Parathyroid adenoma (tissue), 2 donors: ENCODE results near the gene RFTN1.
A peak's percentile ranks its signal among the peaks of the same experiment; 100 is the strongest.

Source experiments
- H2AFZ ChIP-seq: fragments of 300-600 bp; sonication (generic); one replicate; pipeline ENCODE4 v1.7.0; 2017; ENCODE audit warnings: antibody characterized with exemption, mild to moderate bottlenecking
- H3K27ac ChIP-seq: fragments of 300-600 bp; sonication (generic); one replicate; pipeline ENCODE4 v1.7.0; 2017
- H3K27me3 ChIP-seq: fragments of 300-600 bp; sonication (generic); one replicate; pipeline ENCODE4 v1.7.0; 2017; ENCODE audit warnings: low read length; ENCODE audit not compliant: control insufficient read depth, insufficient read depth
- H3K36me3 ChIP-seq: fragments of 300-600 bp; sonication (generic); one replicate; pipeline ENCODE4 v1.7.0; 2017; ENCODE audit warnings: low read length; ENCODE audit not compliant: control insufficient read depth, insufficient read depth
- H3K4me1 ChIP-seq: fragments of 300-600 bp; sonication (generic); one replicate; pipeline ENCODE4 v1.7.0; 2017; ENCODE audit warnings: control low read depth
- H3K4me2 ChIP-seq: fragments of 300-600 bp; sonication (generic); one replicate; pipeline ENCODE4 v1.7.0; 2017; ENCODE audit warnings: low read length
- H3K4me3 ChIP-seq: fragments of 300-600 bp; sonication (generic); one replicate; pipeline ENCODE4 v1.7.0; 2017; ENCODE audit warnings: low read depth, low read length
- H3K79me2 ChIP-seq: fragments of 300-600 bp; sonication (generic); one replicate; pipeline ENCODE4 v1.7.0; 2017; ENCODE audit warnings: control low read depth
- H3K9ac ChIP-seq: fragments of 300-600 bp; sonication (generic); one replicate; pipeline ENCODE4 v1.7.0; 2017; ENCODE audit warnings: mild to moderate bottlenecking
- H3K9me3 ChIP-seq: fragments of 300-600 bp; sonication (generic); one replicate; pipeline ENCODE4 v1.7.0; 2017; ENCODE audit warnings: low read length; ENCODE audit not compliant: control insufficient read depth
- TF ChIP-seq, protein P1 (sequence below): fragments of 300-600 bp; sonication (generic); IDR thresholded peaks from one replicate; pipeline ENCODE4 v1.7.0; 2017; ENCODE audit warnings: antibody characterized with exemption, mild to moderate bottlenecking
- donor health status: primary hyperparathyroidism.

RFTN1 gene

GRCh38 chr3:16515885-16516420 is 2.5 kb upstream of the RFTN1 start:
- no peak overlapping the region for H3K4me2 ChIP-seq
- H3K79me2 ChIP-seq: no peaks in the 10 kb centered on the region
- H2AFZ ChIP-seq: no peak overlapping the region
- no peak overlapping the region for H3K4me3 ChIP-seq
- H3K4me1 ChIP-seq: no peaks in the 10 kb centered on the region
- TF ChIP-seq, protein P1, sequence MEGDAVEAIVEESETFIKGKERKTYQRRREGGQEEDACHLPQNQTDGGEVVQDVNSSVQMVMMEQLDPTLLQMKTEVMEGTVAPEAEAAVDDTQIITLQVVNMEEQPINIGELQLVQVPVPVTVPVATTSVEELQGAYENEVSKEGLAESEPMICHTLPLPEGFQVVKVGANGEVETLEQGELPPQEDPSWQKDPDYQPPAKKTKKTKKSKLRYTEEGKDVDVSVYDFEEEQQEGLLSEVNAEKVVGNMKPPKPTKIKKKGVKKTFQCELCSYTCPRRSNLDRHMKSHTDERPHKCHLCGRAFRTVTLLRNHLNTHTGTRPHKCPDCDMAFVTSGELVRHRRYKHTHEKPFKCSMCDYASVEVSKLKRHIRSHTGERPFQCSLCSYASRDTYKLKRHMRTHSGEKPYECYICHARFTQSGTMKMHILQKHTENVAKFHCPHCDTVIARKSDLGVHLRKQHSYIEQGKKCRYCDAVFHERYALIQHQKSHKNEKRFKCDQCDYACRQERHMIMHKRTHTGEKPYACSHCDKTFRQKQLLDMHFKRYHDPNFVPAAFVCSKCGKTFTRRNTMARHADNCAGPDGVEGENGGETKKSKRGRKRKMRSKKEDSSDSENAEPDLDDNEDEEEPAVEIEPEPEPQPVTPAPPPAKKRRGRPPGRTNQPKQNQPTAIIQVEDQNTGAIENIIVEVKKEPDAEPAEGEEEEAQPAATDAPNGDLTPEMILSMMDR: no peak
- H3K9me3 ChIP-seq: no peaks in the 10 kb centered on the region
- no peak overlapping the region for H3K27ac ChIP-seq
- H3K9ac ChIP-seq: no peak overlapping the region
- peaks cover 5% of the 10 kb centered on the region for H3K27me3 ChIP-seq
- H3K36me3 ChIP-seq: no peaks in the 10 kb centered on the region

DNA sequence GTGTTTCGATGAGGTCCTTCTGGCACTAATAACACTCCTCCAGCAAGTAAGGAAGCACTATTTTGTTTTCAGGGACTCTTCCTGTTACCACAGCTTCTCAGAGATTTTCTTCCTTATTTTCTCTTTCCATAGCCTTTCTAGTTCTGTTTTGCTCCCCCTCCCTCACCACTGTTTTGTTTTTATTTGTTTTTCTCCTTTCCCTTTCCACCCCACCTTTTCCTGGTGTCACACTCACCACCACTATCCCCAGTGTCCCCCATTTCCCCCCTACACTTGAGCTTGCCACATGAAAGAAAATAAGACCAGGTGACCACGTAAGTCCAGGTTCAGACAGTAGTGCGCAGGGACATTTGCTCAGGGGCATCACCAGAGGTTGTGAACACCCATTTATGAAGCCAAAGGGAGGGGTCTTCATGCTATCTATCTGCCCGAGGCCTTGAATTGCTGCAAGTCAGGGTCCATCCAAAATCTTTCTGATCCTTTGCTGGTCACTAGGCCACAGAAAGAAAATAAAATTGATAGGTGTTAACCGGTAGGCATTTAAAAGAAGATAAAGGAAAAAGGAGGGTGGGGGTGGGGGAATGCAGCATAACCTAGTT is 1.4 kb upstream of the RFTN1 start:
- H3K27me3 ChIP-seq: peaks cover 5% of the 10 kb centered on the region
- no peak overlapping the region for H3K4me3 ChIP-seq
- TF ChIP-seq, protein P1: no peak
- H3K79me2 ChIP-seq: no peaks in the 10 kb centered on the region
- no peak overlapping the region for H3K4me2 ChIP-seq
- H3K9ac ChIP-seq: no peak overlapping the region
- no peak overlapping the region for H3K27ac ChIP-seq
- H3K4me1 ChIP-seq: no peaks in the 10 kb centered on the region
- no peaks in the 10 kb centered on the region for H3K36me3 ChIP-seq
- no peak overlapping the region for H2AFZ ChIP-seq
- no peaks in the 10 kb centered on the region for H3K9me3 ChIP-seq

DNA sequence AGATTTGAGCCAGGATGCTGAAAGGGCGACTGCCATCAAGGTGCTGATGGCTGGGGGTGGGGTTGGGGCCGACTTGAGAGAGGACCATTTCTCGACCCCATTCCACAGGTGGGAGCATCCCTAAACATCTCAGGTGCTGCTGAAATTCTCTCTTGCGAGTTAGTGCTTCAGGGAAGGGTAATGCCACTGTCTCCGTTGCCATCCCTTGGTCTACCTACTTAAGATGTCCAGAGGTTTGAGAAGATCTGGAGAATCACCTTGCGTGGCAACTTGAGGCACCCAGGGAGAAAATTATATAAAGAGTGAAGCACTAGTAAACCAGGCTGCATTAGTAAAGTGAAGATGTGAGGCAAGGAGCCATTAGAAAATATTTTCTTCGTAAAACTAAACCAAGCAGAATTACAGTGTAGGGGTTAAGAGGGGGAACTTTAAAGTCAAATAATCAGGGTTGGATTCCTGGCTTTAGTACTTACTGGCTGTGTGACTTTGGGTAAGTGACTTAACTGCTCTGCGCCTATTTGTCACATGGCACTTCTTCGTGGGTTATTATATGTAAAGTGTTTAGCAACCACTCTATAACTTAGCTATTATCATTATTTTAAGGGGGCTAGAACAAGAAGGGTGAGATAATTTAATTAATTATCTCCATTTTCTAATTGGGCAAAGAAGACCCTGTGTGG is 662 bp upstream of the RFTN1 start:
- Histone ChIP-seq H3K9ac (no peak overlapping the region), H3K4me1 (no peaks in the 10 kb centered on the region), H3K79me2 (no peaks in the 10 kb centered on the region), H3K4me3 (peak overlapping the region; percentile 25), H3K36me3 (no peaks in the 10 kb centered on the region), H3K9me3 (no peaks in the 10 kb centered on the region), H3K27me3 (peaks cover 5% of the 10 kb centered on the region), H3K4me2 (peak overlapping the region; percentile 57), H3K27ac (peak overlapping the region; percentile 52), H2AFZ (peak overlapping the region; percentile 36)
- TF ChIP-seq, protein P1: no peak

DNA sequence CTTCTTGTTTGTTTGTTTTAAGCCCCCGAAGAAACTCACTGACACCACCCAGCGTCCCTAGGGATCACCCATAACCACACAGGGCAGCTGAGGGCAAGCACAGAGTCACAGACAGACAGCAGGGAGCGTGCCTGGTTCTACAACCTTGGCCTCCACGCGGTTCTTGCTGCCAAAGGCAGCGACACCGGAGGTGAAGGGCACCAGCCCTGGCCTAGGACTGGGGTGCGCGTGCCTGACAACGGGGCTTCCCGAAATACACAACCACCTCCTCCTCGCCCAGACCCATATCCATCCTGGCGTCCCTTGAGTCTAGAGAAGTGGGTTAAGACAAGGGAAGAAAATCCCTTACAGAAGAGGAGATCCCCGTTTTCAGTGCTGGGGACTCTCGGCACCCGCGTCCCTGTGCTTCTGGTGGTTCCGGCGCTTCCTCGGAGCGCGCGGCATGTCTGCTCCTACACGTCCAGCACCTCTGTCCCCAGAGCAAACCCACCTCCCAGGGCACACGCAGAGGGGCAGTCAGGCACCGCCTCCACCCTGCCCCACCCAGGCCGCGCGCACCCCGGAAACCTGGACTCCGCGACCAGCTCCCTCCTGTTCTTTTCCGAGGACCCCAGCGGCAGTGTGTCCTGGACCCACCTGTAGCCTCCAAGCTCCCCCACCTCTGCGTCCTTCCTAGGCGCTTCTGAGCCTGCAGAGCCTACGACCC is 911 bp downstream of the RFTN1 start:
- H3K9me3 ChIP-seq: no peaks in the 10 kb centered on the region
- H3K9ac ChIP-seq: no peak overlapping the region
- H3K27me3 ChIP-seq: peaks cover 5% of the 10 kb centered on the region
- peak overlapping the region; percentile 58 for H3K4me3 ChIP-seq
- H3K4me2 ChIP-seq: peak overlapping the region; percentile 70
- no peaks in the 10 kb centered on the region for H3K4me1 ChIP-seq
- no peak overlapping the region for H2AFZ ChIP-seq
- TF ChIP-seq, protein P1: no peak
- H3K36me3 ChIP-seq: no peaks in the 10 kb centered on the region
- peak overlapping the region; percentile 54 for H3K27ac ChIP-seq
- H3K79me2 ChIP-seq: no peaks in the 10 kb centered on the region
